GM10266 (cell line): Measurements from ENCODE around the gene TARDBP.

Experiments
- DNase-seq: peaks from one replicate; pipeline ENCODE4 v3.0.0; 2012; ENCODE audit errors: extremely low spot score
- CTCF ChIP-seq: IDR thresholded peaks from 2 replicates; pipeline ENCODE4 v1.5.1; 2012; ENCODE audit warnings: mild to moderate bottlenecking, low read depth; ENCODE audit not compliant: control insufficient read depth, insufficient read depth; ENCODE audit errors: missing control alignments

Gene TARDBP

DNA sequence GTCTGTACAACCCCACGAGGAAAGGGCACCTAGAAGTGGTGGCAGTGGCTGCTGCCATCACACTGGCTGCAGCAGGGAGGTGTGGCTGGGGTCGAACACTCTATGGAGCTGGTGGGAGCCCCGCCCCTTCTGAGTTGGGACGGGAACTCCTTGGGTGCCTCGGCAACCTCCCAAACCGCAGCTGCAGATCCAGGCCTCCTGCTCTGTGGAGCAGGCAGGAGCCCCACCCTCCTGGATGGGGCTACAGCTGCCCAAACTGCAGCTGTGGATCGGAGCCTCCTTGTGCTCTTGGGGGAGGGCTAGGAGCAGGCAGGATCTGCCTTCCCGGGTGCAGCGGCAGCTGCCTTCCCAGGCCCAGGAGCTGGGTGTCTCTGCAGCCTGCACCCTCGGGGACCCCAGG, 38.9 kb upstream of the TARDBP start:
- DNase-seq = no peak
- no peak for TF ChIP-seq CTCF

GRCh38 chr1:10973956-10974881, 38.2 kb upstream of the TARDBP start:
- TF ChIP-seq CTCF = no peak

GRCh38 chr1:10975567-10976326, 36.7 kb upstream of the TARDBP start:
- TF ChIP-seq CTCF = no peak
- no peak for DNase-seq

More at GRCh38 chr1:10973956-10974881, 38.2 kb upstream of the TARDBP start:
- DNase-seq = no peak

DNA sequence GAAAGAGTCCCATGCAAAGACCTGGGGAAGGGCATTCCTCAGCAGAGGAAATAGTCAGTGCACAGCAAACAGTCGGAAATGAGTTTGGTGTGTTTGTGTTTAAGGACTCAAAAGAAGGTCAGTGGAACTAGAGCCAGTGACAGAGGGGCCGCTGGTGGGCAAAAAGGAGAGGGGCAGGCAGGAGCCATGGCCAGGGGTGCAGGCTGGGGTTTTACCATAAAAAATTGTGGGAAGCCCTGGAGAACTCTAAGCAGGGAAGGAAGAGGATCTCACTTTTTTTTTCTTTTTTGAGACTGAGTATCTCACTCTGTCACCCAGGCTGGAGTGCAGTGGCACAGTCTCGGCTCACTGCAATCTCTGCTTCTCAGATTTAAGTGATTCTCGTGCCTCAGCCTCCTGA, 33.7 kb upstream of the TARDBP start:
- DNase-seq = no peak
- TF ChIP-seq CTCF = no peak

DNA sequence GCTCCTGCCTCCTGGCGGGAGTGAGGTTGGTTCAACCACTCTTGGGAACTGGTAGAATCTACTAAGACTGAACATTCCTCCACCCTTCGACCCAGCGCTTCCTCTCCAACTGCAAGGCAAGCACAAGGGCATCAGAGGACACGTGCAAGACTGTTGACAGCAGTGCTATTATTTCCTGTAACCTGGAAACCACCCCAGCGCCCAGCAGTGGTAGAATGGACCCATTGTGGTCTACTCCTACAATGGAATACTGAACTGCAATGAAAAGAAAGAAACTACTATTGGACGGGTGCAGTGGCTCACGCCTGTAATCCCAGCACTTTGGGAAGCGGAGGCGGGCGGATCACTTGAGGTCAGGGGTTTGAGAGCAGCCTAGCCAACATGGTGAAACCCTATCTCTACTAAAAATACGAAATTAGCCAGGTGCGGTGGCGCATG, 33.0 kb upstream of the TARDBP start:
- no peak for TF ChIP-seq CTCF
- DNase-seq = no peak

DNA sequence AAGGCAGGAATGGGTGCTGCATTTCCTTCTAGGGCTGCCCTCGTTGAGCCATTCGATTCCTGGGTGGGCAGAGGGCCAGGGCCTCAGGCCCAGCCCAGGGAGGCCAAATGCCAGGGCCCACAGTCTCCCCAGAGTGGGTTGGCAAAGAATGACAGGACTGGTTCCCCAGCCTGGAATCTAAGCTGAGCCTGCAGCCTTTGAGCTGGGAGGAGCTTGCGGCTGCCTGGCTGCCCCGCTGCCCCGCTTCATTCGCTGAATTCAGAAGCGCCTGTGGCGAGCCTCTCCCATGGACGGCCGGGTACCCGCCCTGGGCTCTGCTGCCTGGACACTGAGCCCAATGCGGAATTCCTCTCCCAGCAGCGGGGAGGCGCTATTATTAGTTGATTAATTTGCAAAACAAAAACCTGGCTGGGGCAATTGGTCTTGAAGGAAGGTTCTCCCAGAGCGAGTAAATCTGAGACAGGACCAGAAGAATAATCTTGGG, 32.3 kb upstream of the TARDBP start:
- peak; percentile 19 for TF ChIP-seq CTCF
- no peak for DNase-seq
